ENCODE results near the gene PMEPA1. TPM values are rescaled to one million over a fixed set of nuclear protein-coding genes. Genes with fewer than 3 reads are reported as not detected.

PMEPA1 gene
- total and polyA plus RNA-seq, 2 donors (not counting 3 experiments of a cell fraction or from before 2014, with no cell fraction given) = 31.6 to 33.2 TPM

GRCh38 chr20:57708694-57709673, 831 bp downstream of the PMEPA1 start:
- H4K20me1 ChIP-seq (replicated peaks; ENCODE audit: control insufficient read depth, extremely low read depth, insufficient read depth, low read length) = no peaks in the 10 kb centered on the region
- TF ChIP-seq GATA2 (IDR thresholded peaks at IDR 0.05; ENCODE audit: insufficient read depth, insufficient read length, low read depth, low read length) (no peak), MYC (IDR thresholded peaks at IDR 0.05; ENCODE audit: low read depth, low read length) (no peak), POLR2A (IDR thresholded peaks at IDR 0.05; ENCODE audit: low read depth, low read length) (no peak), EZH2 (IDR thresholded peaks at IDR 0.05; ENCODE audit: borderline replicate concordance, low read depth, low read length, severe bottlenecking) (no peak), POLR2AphosphoS5 (IDR thresholded peaks at IDR 0.05; ENCODE audit: insufficient read depth, low read depth, low read length) (no peak), FOS (IDR thresholded peaks at IDR 0.05; ENCODE audit: borderline replicate concordance, insufficient read depth, low read length) (no peak), MAX (IDR thresholded peaks at IDR 0.05; ENCODE audit: insufficient read depth, insufficient read length) (no peak), JUN (IDR thresholded peaks at IDR 0.05; ENCODE audit: borderline replicate concordance, insufficient read depth, insufficient read length, low read depth) (no peak), CTCF (IDR thresholded peaks at IDR 0.05; ENCODE audit: extremely low read depth in 1 of 2, insufficient read depth in 1 of 2, low read depth in 1 of 2, low read length in 2 of 2) (no peak)
- H3K9me1 ChIP-seq (replicated peaks; ENCODE audit: control insufficient read depth, extremely low read depth, insufficient read depth, low read length) = no peaks in the 10 kb centered on the region
- FAIRE-seq (no peak), DNase-seq (ENCODE audit: low read depth, low spot score) (peak; percentile 38)
- dilution Hi-C loops (cut with MboI; ENCODE audit: extremely low pct_ligation_motif_present, low sequenced_read_pairs) (no loop called here), intact Hi-C loops (cut with micrococcal nuclease) (no loop called here)
- H3K9ac ChIP-seq (replicated peaks; ENCODE audit: extremely low read depth, insufficient read depth, low read length) = peak overlapping the region; percentile 94
- BruUV-seq (replicated peaks) = TSS peak; percentile 31
- no peaks in the 10 kb centered on the region for H3K36me3 ChIP-seq (ENCODE audit: control insufficient read depth in 2 of 2, extremely low read depth in 1 of 2, insufficient read depth in 2 of 2, low read length in 2 of 2)
- H2AFZ ChIP-seq (ENCODE audit: low read depth, low read length) = peak overlapping the region; percentile 29
- peak overlapping the region; percentile 74 for H3K4me2 ChIP-seq (ENCODE audit: insufficient read depth, low read length)
- H3K79me2 ChIP-seq (ENCODE audit: control insufficient read depth, insufficient read depth, low read length) = peaks cover 46% of the 10 kb centered on the region
- ChIA-PET CTCF (interaction anchor here (0.7 to 2.9 kb wide), 11 partner anchors 10 to 471 kb away, joined by 3 to 22 read pairs (median 3); no protein-coding TSS in a partner anchor), POLR2A (interaction anchor here (1.5 to 1.7 kb wide), 3 partner anchors 10 to 64 kb away, joined by 4 to 5 read pairs (median 4); no protein-coding TSS in a partner anchor)
- peak overlapping the region; percentile 78 for H3K27ac ChIP-seq (ENCODE audit: insufficient read depth, low read depth, low read length)
- H3K4me3 ChIP-seq (replicated peaks in 1 of 3; ENCODE audit: insufficient read depth in 1 of 3, low read depth in 1 of 3, low read length in 3 of 3) = peak overlapping the region; percentile 79 to 88 (median 81)
- H3K9me3 ChIP-seq (replicated peaks; ENCODE audit: control insufficient read depth, insufficient read depth, low read length) = no peaks in the 10 kb centered on the region
- no peaks in the 10 kb centered on the region for H3K27me3 ChIP-seq (ENCODE audit: control insufficient read depth in 2 of 2, insufficient read depth in 2 of 2, low read length in 2 of 2)
- H3K4me1 ChIP-seq (ENCODE audit: control insufficient read depth, extremely low read depth, insufficient read depth, low read length) = peaks cover 14% of the 10 kb centered on the region

All from endothelial cell of umbilical vein (primary cell).